Cardiac muscle cell (in vitro differentiated cells and primary cell): ENCODE results near the gene SPIN2A. TPM values are rescaled to one million over a fixed set of nuclear protein-coding genes. Genes with fewer than 3 reads are reported as not detected.
"Not testable (repeated sequence)": the region's sequence is repeated elsewhere in the genome, so short reads cannot be mapped to it uniquely, and the experiment has no call there.

Source experiments
- DNase-seq, 2 donors: peaks; one replicate each; pipeline versions ENCODE4 v3.0.0 to v3.0.0-alpha.2; 2010 to 2017; ENCODE audit warnings: low read depth in 1 of 2, low spot score in 1 of 2
- H3K27ac ChIP-seq: fragments of 200-600 bp; sonication (generic); 2 replicates; pipeline ENCODE4 v1.5.1; 2016
- H3K27me3 ChIP-seq: fragments of 200-600 bp; sonication (generic); 2 replicates; pipeline ENCODE4 v1.6.0; 2016; ENCODE audit warnings: control low read depth
- H3K36me3 ChIP-seq: fragments of 200-600 bp; sonication (generic); 2 replicates; pipeline ENCODE4 v1.5.1; 2016; ENCODE audit warnings: control low read depth
- H3K4me1 ChIP-seq: fragments of 200-600 bp; sonication (generic); 2 replicates; pipeline ENCODE4 v1.8.1; 2017; ENCODE audit warnings: low read depth, mild to moderate bottlenecking, mixed run types
- H3K4me3 ChIP-seq: fragments of 200-600 bp; sonication (generic); 2 replicates; pipeline ENCODE4 v1.5.1; 2016; ENCODE audit warnings: mild to moderate bottlenecking
- H3K9me3 ChIP-seq: fragments of 200-600 bp; sonication (generic); 2 replicates; pipeline ENCODE4 v1.5.1; 2017; ENCODE audit warnings: low read depth, mild to moderate bottlenecking, control low read depth
- CTCF ChIP-seq: IDR thresholded peaks from 2 replicates; pipeline ENCODE4 v1.5.1; 2012; ENCODE audit warnings: low read depth, mild to moderate bottlenecking, low read length
- polyA plus RNA-seq: library from polyadenylated mRNA; unstranded; fragments of >200 nt; fragmentation: Nextera tagmentation; extraction: Ambion mirVana; gene quantifications from 2 replicates; pipeline ENCODE4 v1.2.1, GENCODE V29; 2016
- total RNA-seq: library from RNA; depleted of rRNA; stranded (reverse); fragments of >200 nt; gene quantifications from 2 replicates; pipeline ENCODE4 v1.2.3, GENCODE V29; 2016

Gene SPIN2A
- total and polyA plus RNA-seq, 2 experiments from 2014 or later = 0.51 to 2.5 TPM

GRCh38 chrX:57132046-57132445 lies 5.2 kb downstream of the SPIN2A start:
- Histone ChIP-seq H3K36me3 (no peaks in the 10 kb centered on the region), H3K4me3 (no peak overlapping the region), H3K4me1 (no peaks in the 10 kb centered on the region), H3K27me3 (no peaks in the 10 kb centered on the region), H3K27ac (no peak overlapping the region), H3K9me3 (no peaks in the 10 kb centered on the region)
- DNase-seq = no peak
- TF ChIP-seq CTCF = no peak

- Histone ChIP-seq H3K4me3 (peak overlapping the region; percentile 59), H3K36me3 (no peaks in the 10 kb centered on the region), H3K27me3 (no peaks in the 10 kb centered on the region), H3K27ac (peak overlapping the region; percentile 96), H3K9me3 (no peaks in the 10 kb centered on the region), H3K4me1 (no peaks in the 10 kb centered on the region)
- TF ChIP-seq CTCF = no peak
- no peak for DNase-seq
Observed at GRCh38 chrX:57121816-57122215, 15.4 kb downstream of the SPIN2A start.

- no peak for TF ChIP-seq CTCF
Observed at GRCh38 chrX:57121162-57121755, 15.9 kb downstream of the SPIN2A start, which contains the start of gene SPIN2B. Gene SPIN2B (minus strand): TSS chrX:57121548.

GRCh38 chrX:57120619-57121161 lies 16.5 kb downstream of the SPIN2A start:
- peak overlapping the region; percentile 96 for H3K27ac ChIP-seq
- H3K36me3 ChIP-seq, H3K27me3 ChIP-seq, H3K4me1 ChIP-seq, H3K9me3 ChIP-seq: not testable (repeated sequence)
- H3K4me3 ChIP-seq = peak overlapping the region; percentile 59
- peak in 1 of 2 donors; percentile 7 for DNase-seq

More at GRCh38 chrX:57121162-57121755, 15.9 kb downstream of the SPIN2A start, which contains the start of gene SPIN2B:
- Histone ChIP-seq H3K9me3 (no peaks in the 10 kb centered on the region), H3K27ac (peak within 1 kb of the TSS; percentile 96), H3K4me1 (no peaks in the 10 kb centered on the region), H3K36me3 (no peaks in the 10 kb centered on the region), H3K27me3 (no peaks in the 10 kb centered on the region), H3K4me3 (peak within 1 kb of the TSS; percentile 59)
- DNase-seq = peak; percentile 83 to 88

GRCh38 chrX:57119416-57119815 lies 17.8 kb downstream of the SPIN2A start:
- H3K27me3 ChIP-seq = no peaks in the 10 kb centered on the region
- no peak overlapping the region for H3K27ac ChIP-seq
- no peaks in the 10 kb centered on the region for H3K36me3 ChIP-seq
- no peak overlapping the region for H3K4me3 ChIP-seq
- DNase-seq = no peak
- TF ChIP-seq CTCF = no peak
- H3K9me3 ChIP-seq = no peaks in the 10 kb centered on the region
- no peaks in the 10 kb centered on the region for H3K4me1 ChIP-seq

- DNase-seq, H3K27me3 ChIP-seq, H3K9me3 ChIP-seq, H3K4me1 ChIP-seq, H3K4me3 ChIP-seq, H3K36me3 ChIP-seq, H3K27ac ChIP-seq: not testable (repeated sequence)
Observed at GRCh38 chrX:57117566-57117965, 19.6 kb downstream of the SPIN2A start.
